Smooth muscle cell (in vitro differentiated cells): ENCODE measurements around the gene SFSWAP. TPM values are rescaled to one million over a fixed set of nuclear protein-coding genes. Genes with fewer than 3 reads are reported as not detected.

Experiments used
- DNase-seq: peaks from one replicate; lab custom pipeline; 2025; ENCODE audit not compliant: unreplicated experiment; lab: John Stamatoyannopoulos, UW
- H2AFZ ChIP-seq: fragments of 200-600 bp; sonication (generic); 2 replicates; pipeline ENCODE4 v1.6.0; 2016; ENCODE audit warnings: antibody characterized with exemption, low read depth, mild to moderate bottlenecking
- H3F3A ChIP-seq: fragments of 200-600 bp; sonication (generic); 2 replicates; pipeline ENCODE4 v1.6.0; 2017; ENCODE audit warnings: antibody characterized with exemption, low read depth
- H3K27ac ChIP-seq: fragments of 200-600 bp; sonication (generic); 2 replicates; pipeline ENCODE4 v1.5.1; 2016; ENCODE audit warnings: low read depth, mild to moderate bottlenecking
- H3K27me3 ChIP-seq: fragments of 200-600 bp; sonication (generic); 2 replicates; pipeline ENCODE4 v1.6.1; 2016; ENCODE audit warnings: low read depth, mild to moderate bottlenecking
- H3K36me3 ChIP-seq: fragments of 200-600 bp; sonication (generic); 2 replicates; pipeline ENCODE4 v1.5.1; 2016; ENCODE audit warnings: low read depth
- H3K4me1 ChIP-seq: fragments of 200-600 bp; sonication (generic); 2 replicates; pipeline ENCODE4 v1.5.1; 2016; ENCODE audit warnings: low read depth
- H3K4me2 ChIP-seq: fragments of 200-600 bp; sonication (generic); 2 replicates; pipeline ENCODE4 v1.6.0; 2016; ENCODE audit warnings: mild to moderate bottlenecking
- H3K4me3 ChIP-seq: fragments of 200-600 bp; sonication (generic); 2 replicates; pipeline ENCODE4 v1.5.1; 2016; ENCODE audit warnings: mild to moderate bottlenecking
- H3K79me2 ChIP-seq: fragments of 200-600 bp; sonication (generic); 2 replicates; pipeline ENCODE4 v1.6.0; 2016; ENCODE audit warnings: low read depth, mild to moderate bottlenecking
- H3K9ac ChIP-seq: fragments of 200-600 bp; sonication (generic); 2 replicates; pipeline ENCODE4 v1.6.0; 2016; ENCODE audit warnings: low read depth
- H3K9me3 ChIP-seq: fragments of 200-600 bp; sonication (generic); replicated peaks from 2 replicates; pipeline ENCODE4 v1.5.1; 2016; ENCODE audit warnings: low read depth
- H4K20me1 ChIP-seq: fragments of 200-600 bp; sonication (generic); 2 replicates; pipeline ENCODE4 v1.6.0; 2016; ENCODE audit warnings: low read depth
- WGBS: methylation state at CpG from one replicate; pipeline ENCODE4 v1.1.7; 2016; ENCODE audit warnings: low lambda C conversion rate; 5-methylcytosine and 5-hydroxymethylcytosine counted together
- polyA plus RNA-seq: library from polyadenylated mRNA; unstranded; fragments of >200 nt; fragmentation: Nextera tagmentation; extraction: Ambion mirVana; gene quantifications from 2 replicates; pipeline ENCODE4 v1.2.1, GENCODE V29; 2016
- total RNA-seq: library from RNA; depleted of rRNA; stranded (reverse); fragments of >200 nt; gene quantifications from 2 replicates; pipeline ENCODE4 v1.2.3, GENCODE V29; 2014
- TF ChIP-seq, protein P1 (sequence below): fragments of 200-600 bp; sonication (generic); IDR thresholded peaks from 2 replicates; pipeline ENCODE4 v1.5.1; 2017; ENCODE audit warnings: borderline replicate concordance, mild to moderate bottlenecking, antibody characterized with exemption; ENCODE audit not compliant: insufficient read depth, poor library complexity, severe bottlenecking

The SFSWAP gene
- total and polyA plus RNA-seq, 2 experiments from 2014 or later = 24.1 to 32.3 TPM

- Histone ChIP-seq H3K27ac (no peak overlapping the region), H3K4me3 (peak overlapping the region; percentile 63), H3K79me2 (no peaks in the 10 kb centered on the region), H3K9ac (no peak overlapping the region), H3K4me2 (peak overlapping the region; percentile 99), H3K9me3 (no peaks in the 10 kb centered on the region), H3K4me1 (peaks cover 11% of the 10 kb centered on the region), H3K27me3 (peaks cover 50% of the 10 kb centered on the region), H3F3A (no peaks in the 10 kb centered on the region), H2AFZ (no peak overlapping the region), H3K36me3 (no peaks in the 10 kb centered on the region), H4K20me1 (no peaks in the 10 kb centered on the region)
- DNase-seq = no peak
- WGBS = 11% methylated on average over 26 of the region's 27 CpGs
- TF ChIP-seq, protein P1, sequence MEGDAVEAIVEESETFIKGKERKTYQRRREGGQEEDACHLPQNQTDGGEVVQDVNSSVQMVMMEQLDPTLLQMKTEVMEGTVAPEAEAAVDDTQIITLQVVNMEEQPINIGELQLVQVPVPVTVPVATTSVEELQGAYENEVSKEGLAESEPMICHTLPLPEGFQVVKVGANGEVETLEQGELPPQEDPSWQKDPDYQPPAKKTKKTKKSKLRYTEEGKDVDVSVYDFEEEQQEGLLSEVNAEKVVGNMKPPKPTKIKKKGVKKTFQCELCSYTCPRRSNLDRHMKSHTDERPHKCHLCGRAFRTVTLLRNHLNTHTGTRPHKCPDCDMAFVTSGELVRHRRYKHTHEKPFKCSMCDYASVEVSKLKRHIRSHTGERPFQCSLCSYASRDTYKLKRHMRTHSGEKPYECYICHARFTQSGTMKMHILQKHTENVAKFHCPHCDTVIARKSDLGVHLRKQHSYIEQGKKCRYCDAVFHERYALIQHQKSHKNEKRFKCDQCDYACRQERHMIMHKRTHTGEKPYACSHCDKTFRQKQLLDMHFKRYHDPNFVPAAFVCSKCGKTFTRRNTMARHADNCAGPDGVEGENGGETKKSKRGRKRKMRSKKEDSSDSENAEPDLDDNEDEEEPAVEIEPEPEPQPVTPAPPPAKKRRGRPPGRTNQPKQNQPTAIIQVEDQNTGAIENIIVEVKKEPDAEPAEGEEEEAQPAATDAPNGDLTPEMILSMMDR = no peak
Observed at GRCh38 chr12:131829356-131829747, 118.5 kb downstream of the SFSWAP start.

GRCh38 chr12:131829791-131830334 is 119.0 kb downstream of the SFSWAP start:
- peaks cover 50% of the 10 kb centered on the region for H3K27me3 ChIP-seq
- no peaks in the 10 kb centered on the region for H3K79me2 ChIP-seq
- no peaks in the 10 kb centered on the region for H3K36me3 ChIP-seq
- H3K9ac ChIP-seq = no peak overlapping the region
- no peak for DNase-seq
- H4K20me1 ChIP-seq = no peaks in the 10 kb centered on the region
- 16% methylated on average over 27 of the region's 28 CpGs for WGBS
- H3K9me3 ChIP-seq = no peaks in the 10 kb centered on the region
- H3K4me3 ChIP-seq = peak overlapping the region; percentile 63
- peaks cover 11% of the 10 kb centered on the region for H3K4me1 ChIP-seq
- peak overlapping the region; percentile 99 for H3K4me2 ChIP-seq
- no peaks in the 10 kb centered on the region for H3F3A ChIP-seq
- no peak overlapping the region for H3K27ac ChIP-seq
- TF ChIP-seq, protein P1 = no peak
- peak overlapping the region; percentile 90 for H2AFZ ChIP-seq

DNA sequence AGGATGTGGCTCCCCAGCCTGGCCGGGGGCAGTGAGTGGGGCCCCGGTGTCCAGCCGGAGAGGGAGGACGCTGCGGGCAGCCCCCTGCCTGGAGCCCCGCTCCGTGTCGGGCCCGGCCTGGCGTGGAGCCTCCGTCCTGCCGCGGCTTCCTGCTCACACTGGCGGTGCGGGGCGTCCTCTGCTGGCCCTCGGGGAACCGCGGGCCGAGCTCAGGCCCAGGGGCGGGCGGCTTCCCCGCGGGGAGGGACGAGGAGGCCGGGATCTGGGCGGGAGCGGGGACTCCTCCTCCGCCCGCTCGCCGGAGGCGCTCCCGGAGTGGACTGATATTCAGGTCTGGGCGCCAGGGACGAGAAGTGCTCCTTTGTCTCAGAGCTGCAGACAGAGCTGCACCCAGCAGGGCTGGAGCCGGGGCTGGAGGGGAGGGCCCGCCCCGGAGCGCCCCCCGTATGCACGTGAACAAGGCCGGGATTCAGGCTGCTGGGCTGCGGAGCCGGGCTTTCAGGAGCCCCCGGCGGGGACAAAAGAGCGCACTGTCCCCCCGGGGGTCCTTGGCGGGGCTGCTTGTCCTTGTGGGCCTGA is 119.5 kb downstream of the SFSWAP start:
- Histone ChIP-seq H3F3A (no peaks in the 10 kb centered on the region), H3K4me2 (peak overlapping the region; percentile 99), H3K9ac (no peak overlapping the region), H3K27ac (no peak overlapping the region), H3K4me1 (peaks cover 11% of the 10 kb centered on the region), H4K20me1 (no peaks in the 10 kb centered on the region), H2AFZ (peak overlapping the region; percentile 90), H3K9me3 (no peaks in the 10 kb centered on the region), H3K4me3 (peak overlapping the region; percentile 63), H3K79me2 (no peaks in the 10 kb centered on the region), H3K27me3 (peaks cover 50% of the 10 kb centered on the region), H3K36me3 (no peaks in the 10 kb centered on the region)
- WGBS = under 1% methylated on average over 47 of the region's 50 CpGs
- DNase-seq = peak; percentile 46
- TF ChIP-seq, protein P1 = peak; percentile 57
